ENCODE measurements around the gene NCBP1. TPM values are rescaled to one million over a fixed set of nuclear protein-coding genes. Genes with fewer than 3 reads are reported as not detected.

NCBP1 gene
- total RNA-seq, 2 experiments from 2014 or later: 45.9 to 49.0 TPM

- no peaks in the 10 kb centered on the region for H3K9me3 Mint-ChIP-seq
- H3K27ac Mint-ChIP-seq: no peak overlapping the region
- H3K4me1 Mint-ChIP-seq: peaks cover 49% of the 10 kb centered on the region
- DNase-seq: no peak
- H3K27me3 Mint-ChIP-seq: no peaks in the 10 kb centered on the region
- no peak overlapping the region for H3K4me3 Mint-ChIP-seq
- peaks cover 17% of the 10 kb centered on the region for H3K36me3 Mint-ChIP-seq
These were observed 5.0 kb downstream of the NCBP1 start for GRCh38 chr9:97638666-97639065.

GRCh38 chr9:97640325-97640724 is 6.7 kb downstream of the NCBP1 start:
- Mint-ChIP-seq H3K36me3 (peaks cover 10% of the 10 kb centered on the region), H3K27ac (no peak overlapping the region), H3K27me3 (no peaks in the 10 kb centered on the region), H3K4me3 (no peak overlapping the region), H3K4me1 (peaks cover 46% of the 10 kb centered on the region), H3K9me3 (no peaks in the 10 kb centered on the region)
- DNase-seq: no peak

- Mint-ChIP-seq H3K27ac (no peak overlapping the region), H3K4me1 (peaks cover 7% of the 10 kb centered on the region), H3K27me3 (no peaks in the 10 kb centered on the region), H3K4me3 (no peak overlapping the region), H3K36me3 (peaks cover 11% of the 10 kb centered on the region), H3K9me3 (no peaks in the 10 kb centered on the region)
- DNase-seq: no peak
These were observed 12.1 kb downstream of the NCBP1 start for GRCh38 chr9:97645720-97646119.

GRCh38 chr9:97647996-97648395 is 14.4 kb downstream of the NCBP1 start:
- Mint-ChIP-seq H3K4me3 (no peak overlapping the region), H3K36me3 (peaks cover 15% of the 10 kb centered on the region), H3K4me1 (peaks cover 7% of the 10 kb centered on the region), H3K27ac (no peak overlapping the region), H3K9me3 (no peaks in the 10 kb centered on the region), H3K27me3 (no peaks in the 10 kb centered on the region)
- no peak for DNase-seq

GRCh38 chr9:97651646-97652045 is 18.0 kb downstream of the NCBP1 start:
- DNase-seq: no peak
- Mint-ChIP-seq H3K4me3 (no peak overlapping the region), H3K27me3 (no peaks in the 10 kb centered on the region), H3K36me3 (peaks cover 22% of the 10 kb centered on the region), H3K4me1 (peaks cover 5% of the 10 kb centered on the region), H3K27ac (no peak overlapping the region), H3K9me3 (no peaks in the 10 kb centered on the region)

- no peak overlapping the region for H3K4me3 Mint-ChIP-seq
- peaks cover 30% of the 10 kb centered on the region for H3K36me3 Mint-ChIP-seq
- H3K9me3 Mint-ChIP-seq: no peaks in the 10 kb centered on the region
- DNase-seq: no peak
- peaks cover 2% of the 10 kb centered on the region for H3K4me1 Mint-ChIP-seq
- no peaks in the 10 kb centered on the region for H3K27me3 Mint-ChIP-seq
- no peak overlapping the region for H3K27ac Mint-ChIP-seq
These were observed 25.1 kb downstream of the NCBP1 start for GRCh38 chr9:97658707-97659106.

- Mint-ChIP-seq H3K4me3 (no peak overlapping the region), H3K27me3 (no peaks in the 10 kb centered on the region), H3K4me1 (peaks cover 5% of the 10 kb centered on the region), H3K27ac (peak overlapping the region; percentile 57), H3K9me3 (no peaks in the 10 kb centered on the region), H3K36me3 (peaks cover 35% of the 10 kb centered on the region)
- no peak for DNase-seq
These were observed 26.1 kb downstream of the NCBP1 start for GRCh38 chr9:97659771-97660170.

- Mint-ChIP-seq H3K9me3 (no peaks in the 10 kb centered on the region), H3K4me3 (no peak overlapping the region), H3K36me3 (peaks cover 39% of the 10 kb centered on the region), H3K4me1 (peaks cover 8% of the 10 kb centered on the region), H3K27ac (peak overlapping the region; percentile 38), H3K27me3 (no peaks in the 10 kb centered on the region)
- no peak for DNase-seq
These were observed 26.7 kb downstream of the NCBP1 start for GRCh38 chr9:97660340-97660739.

GRCh38 chr9:97660847-97661246 is 27.2 kb downstream of the NCBP1 start:
- H3K4me3 Mint-ChIP-seq: no peak overlapping the region
- no peak overlapping the region for H3K27ac Mint-ChIP-seq
- DNase-seq: no peak
- H3K27me3 Mint-ChIP-seq: no peaks in the 10 kb centered on the region
- no peaks in the 10 kb centered on the region for H3K9me3 Mint-ChIP-seq
- H3K4me1 Mint-ChIP-seq: peaks cover 11% of the 10 kb centered on the region
- peaks cover 42% of the 10 kb centered on the region for H3K36me3 Mint-ChIP-seq

GRCh38 chr9:97665742-97666141 is 32.1 kb downstream of the NCBP1 start:
- no peaks in the 10 kb centered on the region for H3K27me3 Mint-ChIP-seq
- peaks cover 45% of the 10 kb centered on the region for H3K36me3 Mint-ChIP-seq
- H3K27ac Mint-ChIP-seq: peak overlapping the region; percentile 82
- H3K4me1 Mint-ChIP-seq: peaks cover 40% of the 10 kb centered on the region
- DNase-seq: no peak
- H3K4me3 Mint-ChIP-seq: no peak overlapping the region
- no peaks in the 10 kb centered on the region for H3K9me3 Mint-ChIP-seq

GRCh38 chr9:97666907-97667686 is 33.5 kb downstream of the NCBP1 start:
- Mint-ChIP-seq H3K4me3 (no peak overlapping the region), H3K27ac (peak overlapping the region; percentile 82), H3K9me3 (no peaks in the 10 kb centered on the region), H3K36me3 (peaks cover 45% of the 10 kb centered on the region), H3K27me3 (no peaks in the 10 kb centered on the region), H3K4me1 (peaks cover 40% of the 10 kb centered on the region)
- DNase-seq: no peak

- H3K27ac Mint-ChIP-seq: peak overlapping the region; percentile 83
- no peak overlapping the region for H3K4me3 Mint-ChIP-seq
- peaks cover 45% of the 10 kb centered on the region for H3K36me3 Mint-ChIP-seq
- no peak for DNase-seq
- H3K4me1 Mint-ChIP-seq: peaks cover 41% of the 10 kb centered on the region
- H3K9me3 Mint-ChIP-seq: no peaks in the 10 kb centered on the region
- no peaks in the 10 kb centered on the region for H3K27me3 Mint-ChIP-seq
These were observed 34.9 kb downstream of the NCBP1 start for GRCh38 chr9:97668485-97668884.

GRCh38 chr9:97670586-97670985 is 37.0 kb downstream of the NCBP1 start:
- H3K4me1 Mint-ChIP-seq: peaks cover 38% of the 10 kb centered on the region
- no peak overlapping the region for H3K4me3 Mint-ChIP-seq
- no peak overlapping the region for H3K27ac Mint-ChIP-seq
- peaks cover 38% of the 10 kb centered on the region for H3K36me3 Mint-ChIP-seq
- no peaks in the 10 kb centered on the region for H3K27me3 Mint-ChIP-seq
- H3K9me3 Mint-ChIP-seq: no peaks in the 10 kb centered on the region
- DNase-seq: no peak

- H3K4me1 Mint-ChIP-seq: peaks cover 25% of the 10 kb centered on the region
- no peak overlapping the region for H3K4me3 Mint-ChIP-seq
- peaks cover 21% of the 10 kb centered on the region for H3K36me3 Mint-ChIP-seq
- H3K9me3 Mint-ChIP-seq: no peaks in the 10 kb centered on the region
- no peaks in the 10 kb centered on the region for H3K27me3 Mint-ChIP-seq
- H3K27ac Mint-ChIP-seq: no peak overlapping the region
- no peak for DNase-seq
These were observed 38.8 kb downstream of the NCBP1 start for GRCh38 chr9:97672403-97672802.

GRCh38 chr9:97673922-97674321 is 40.3 kb downstream of the NCBP1 start:
- Mint-ChIP-seq H3K27ac (no peak overlapping the region), H3K4me1 (peaks cover 15% of the 10 kb centered on the region), H3K4me3 (no peak overlapping the region), H3K9me3 (no peaks in the 10 kb centered on the region), H3K27me3 (no peaks in the 10 kb centered on the region), H3K36me3 (peaks cover 23% of the 10 kb centered on the region)
- no peak for DNase-seq

- peaks cover 13% of the 10 kb centered on the region for H3K4me1 Mint-ChIP-seq
- DNase-seq: no peak
- H3K4me3 Mint-ChIP-seq: no peak overlapping the region
- peak overlapping the region; percentile 63 for H3K27ac Mint-ChIP-seq
- no peaks in the 10 kb centered on the region for H3K27me3 Mint-ChIP-seq
- no peaks in the 10 kb centered on the region for H3K9me3 Mint-ChIP-seq
- peaks cover 21% of the 10 kb centered on the region for H3K36me3 Mint-ChIP-seq
These were observed 42.0 kb downstream of the NCBP1 start for GRCh38 chr9:97675655-97676054.

Measured in activated naive CD8-positive, alpha-beta T cell treated with anti-CD3 and anti-CD28 coated beads for 36 hours (primary cell).